ENCODE measurements around the gene RNF17. TPM values are rescaled to one million over a fixed set of nuclear protein-coding genes. Genes with fewer than 3 reads are reported as not detected.
A peak's percentile ranks its signal among the peaks of the same experiment; 100 is the strongest.

RNF17 gene
- total RNA-seq, 1 experiment from 2014 or later, result not detected

GRCh38 chr13:24860770-24861169 is 96.8 kb downstream of the RNF17 start:
- no peak overlapping the region for H3K4me3 ChIP-seq (ENCODE audit: insufficient read depth, low read depth, low read length)
- DNase-seq, result no peak
- no peaks in the 10 kb centered on the region for H3K36me3 ChIP-seq (replicated peaks; ENCODE audit: control insufficient read depth, insufficient read depth, low read length)
- H3K27me3 ChIP-seq (ENCODE audit: control insufficient read depth, insufficient read depth, low read length), result no peaks in the 10 kb centered on the region

DNA sequence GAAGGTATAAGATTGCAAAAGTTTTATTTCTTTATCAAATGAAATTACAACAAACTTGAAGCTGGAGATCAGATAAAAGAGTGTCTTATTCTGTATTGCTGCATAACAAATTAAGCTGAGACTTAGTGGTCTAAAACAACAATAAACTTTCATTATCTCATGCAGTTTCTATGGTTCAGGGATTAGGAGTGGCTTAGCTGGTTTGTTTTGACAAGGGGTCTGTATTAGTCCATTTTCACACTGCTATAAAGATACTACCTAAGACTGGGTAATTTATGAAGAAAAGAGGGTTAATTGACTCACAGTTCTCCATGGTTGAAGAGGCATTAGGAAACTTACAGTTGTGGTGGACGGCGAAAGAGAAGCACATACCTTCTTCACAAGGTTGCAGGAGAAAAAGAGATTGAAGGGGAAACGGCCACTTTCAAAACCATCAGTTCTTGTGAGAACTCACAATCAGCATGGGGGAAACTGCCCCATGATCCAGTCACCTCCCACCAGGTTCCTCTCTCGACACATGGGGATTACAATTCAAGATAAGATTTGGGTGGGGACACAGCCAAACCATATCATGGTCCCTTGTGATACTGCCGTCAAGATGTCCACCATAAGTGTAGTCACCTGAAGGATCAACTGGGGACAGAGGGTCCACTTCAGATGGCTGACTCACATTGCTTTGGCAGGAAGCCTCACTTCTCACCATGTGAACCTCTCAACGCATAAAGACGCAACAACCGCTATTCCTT is 97.8 kb downstream of the RNF17 start:
- no peaks in the 10 kb centered on the region for H3K36me3 ChIP-seq (replicated peaks; ENCODE audit: control insufficient read depth, insufficient read depth, low read length)
- no peaks in the 10 kb centered on the region for H3K27me3 ChIP-seq (ENCODE audit: control insufficient read depth, insufficient read depth, low read length)
- no peak overlapping the region for H3K4me3 ChIP-seq (ENCODE audit: insufficient read depth, low read depth, low read length)
- DNase-seq, result no peak

GRCh38 chr13:24863748-24864540 is 100.0 kb downstream of the RNF17 start:
- Histone ChIP-seq H3K4me3 (ENCODE audit: insufficient read depth, low read depth, low read length) (no peak overlapping the region), H3K27me3 (ENCODE audit: control insufficient read depth, insufficient read depth, low read length) (no peaks in the 10 kb centered on the region), H3K36me3 (replicated peaks; ENCODE audit: control insufficient read depth, insufficient read depth, low read length) (no peaks in the 10 kb centered on the region)
- DNase-seq, result no peak

DNA sequence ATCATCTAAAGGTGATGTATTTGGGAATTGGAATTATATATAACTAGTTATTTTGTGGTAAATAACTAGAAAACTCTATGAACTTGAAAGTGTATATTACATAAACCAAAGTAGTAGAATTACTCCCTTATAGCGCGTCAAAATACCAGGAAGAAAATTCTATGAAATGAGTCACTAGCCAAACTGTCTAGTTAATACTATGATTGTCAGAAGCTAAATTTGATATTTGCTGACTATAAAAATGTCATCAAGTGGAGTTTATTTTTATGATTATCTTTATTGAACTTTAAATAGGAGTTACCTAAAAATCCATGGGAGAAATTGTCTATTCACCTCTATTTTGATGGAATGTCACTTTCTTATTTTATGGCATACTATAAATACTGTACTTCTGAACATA is 100.6 kb downstream of the RNF17 start:
- H3K27me3 ChIP-seq (ENCODE audit: control insufficient read depth, insufficient read depth, low read length), result no peaks in the 10 kb centered on the region
- H3K4me3 ChIP-seq (ENCODE audit: insufficient read depth, low read depth, low read length), result no peak overlapping the region
- no peaks in the 10 kb centered on the region for H3K36me3 ChIP-seq (replicated peaks; ENCODE audit: control insufficient read depth, insufficient read depth, low read length)
- no peak for DNase-seq

DNA sequence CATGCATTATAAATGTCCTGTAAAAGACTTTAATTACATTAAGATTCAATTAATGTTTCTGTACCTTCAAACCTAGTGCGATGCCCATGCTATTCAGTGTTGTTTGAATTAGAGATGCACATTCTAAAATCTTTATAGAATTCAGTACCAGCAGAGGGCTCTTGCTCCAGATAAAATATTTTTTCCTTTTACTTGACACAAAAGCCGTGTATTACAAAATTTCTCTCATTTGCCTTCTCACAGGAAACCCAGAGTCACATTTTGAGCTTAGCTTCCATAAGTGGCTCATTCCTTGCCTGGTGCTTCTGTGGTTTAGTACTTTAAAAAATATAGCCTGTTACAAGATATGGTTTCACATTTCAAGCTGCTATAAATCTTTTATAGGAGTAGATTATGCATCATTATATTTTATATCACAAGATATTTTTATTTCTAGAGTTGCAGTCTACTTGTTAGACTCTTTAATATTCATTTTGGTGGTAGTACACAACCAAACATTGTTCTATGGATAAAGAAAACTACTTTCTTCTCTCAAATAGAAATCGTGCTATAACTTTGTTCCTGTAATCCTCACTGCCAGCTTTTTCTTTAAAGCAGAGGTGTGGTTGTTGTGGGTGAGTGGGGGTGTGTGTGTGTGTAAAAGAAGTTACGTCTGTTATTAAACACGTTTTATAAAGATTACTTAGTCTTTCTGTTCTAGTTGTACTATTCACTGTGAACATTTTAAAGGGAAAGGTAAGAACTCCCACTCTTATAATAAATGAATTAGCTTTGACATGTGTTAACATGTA is 101.4 kb downstream of the RNF17 start:
- H3K27me3 ChIP-seq (ENCODE audit: control insufficient read depth, insufficient read depth, low read length), result no peaks in the 10 kb centered on the region
- no peaks in the 10 kb centered on the region for H3K36me3 ChIP-seq (replicated peaks; ENCODE audit: control insufficient read depth, insufficient read depth, low read length)
- no peak overlapping the region for H3K4me3 ChIP-seq (ENCODE audit: insufficient read depth, low read depth, low read length)
- no peak for DNase-seq

DNA sequence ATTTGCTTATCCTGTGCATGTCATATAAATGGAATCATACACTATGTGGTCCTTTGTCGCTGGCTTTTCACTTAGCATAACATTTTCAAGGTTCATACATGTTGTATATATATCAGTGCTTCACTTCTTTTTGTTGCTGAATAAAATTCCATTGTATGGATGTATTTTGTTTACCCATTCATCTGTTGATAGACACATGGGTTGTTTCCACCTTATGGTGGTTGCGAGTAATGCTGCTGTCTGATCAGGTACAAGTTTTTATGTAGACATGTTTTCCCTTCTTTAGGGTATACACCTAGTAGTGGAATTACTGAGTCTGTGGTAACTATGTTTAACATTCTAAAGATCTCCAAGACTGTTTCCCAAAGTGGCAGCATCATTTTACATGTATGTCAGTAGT is 102.5 kb downstream of the RNF17 start:
- Histone ChIP-seq H3K4me3 (ENCODE audit: insufficient read depth, low read depth, low read length) (no peak overlapping the region), H3K27me3 (ENCODE audit: control insufficient read depth, insufficient read depth, low read length) (no peaks in the 10 kb centered on the region), H3K36me3 (replicated peaks; ENCODE audit: control insufficient read depth, insufficient read depth, low read length) (no peaks in the 10 kb centered on the region)
- no peak for DNase-seq

GRCh38 chr13:24868874-24869273 is 104.9 kb downstream of the RNF17 start:
- H3K4me3 ChIP-seq (ENCODE audit: insufficient read depth, low read depth, low read length), result no peak overlapping the region
- H3K36me3 ChIP-seq (replicated peaks; ENCODE audit: control insufficient read depth, insufficient read depth, low read length), result no peaks in the 10 kb centered on the region
- H3K27me3 ChIP-seq (ENCODE audit: control insufficient read depth, insufficient read depth, low read length), result no peaks in the 10 kb centered on the region
- DNase-seq, result no peak

DNA sequence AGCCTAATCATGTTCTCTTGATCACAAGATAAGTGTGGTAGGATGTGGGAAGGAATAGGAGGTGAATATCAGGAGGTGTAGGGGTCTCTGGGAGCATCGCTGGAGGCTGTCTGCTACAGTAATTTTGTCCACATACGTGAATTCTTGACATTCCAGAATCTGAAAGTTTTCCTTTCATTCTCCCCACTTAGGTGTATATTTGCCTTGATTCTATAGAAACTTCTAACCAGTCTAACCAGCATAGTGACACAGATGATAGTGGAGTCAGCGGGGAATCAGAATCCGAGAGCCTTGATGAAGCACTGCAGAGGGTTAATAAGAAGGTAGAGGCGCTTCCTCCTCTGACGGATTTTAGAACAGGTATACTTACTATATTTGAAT is 106.4 kb downstream of the RNF17 start:
- no peak for DNase-seq

GRCh38 chr13:24875566-24875965 is 111.6 kb downstream of the RNF17 start:
- no peak for DNase-seq
- no peak overlapping the region for H3K4me3 ChIP-seq (ENCODE audit: insufficient read depth, low read depth, low read length)
- no peaks in the 10 kb centered on the region for H3K36me3 ChIP-seq (replicated peaks; ENCODE audit: control insufficient read depth, insufficient read depth, low read length)
- no peaks in the 10 kb centered on the region for H3K27me3 ChIP-seq (ENCODE audit: control insufficient read depth, insufficient read depth, low read length)

More for the DNA sequence above, 106.4 kb downstream of the RNF17 start:
- H3K27me3 ChIP-seq (ENCODE audit: control insufficient read depth, insufficient read depth, low read length), result no peaks in the 10 kb centered on the region
- no peaks in the 10 kb centered on the region for H3K36me3 ChIP-seq (replicated peaks; ENCODE audit: control insufficient read depth, insufficient read depth, low read length)
- no peak overlapping the region for H3K4me3 ChIP-seq (ENCODE audit: insufficient read depth, low read depth, low read length)

DNA sequence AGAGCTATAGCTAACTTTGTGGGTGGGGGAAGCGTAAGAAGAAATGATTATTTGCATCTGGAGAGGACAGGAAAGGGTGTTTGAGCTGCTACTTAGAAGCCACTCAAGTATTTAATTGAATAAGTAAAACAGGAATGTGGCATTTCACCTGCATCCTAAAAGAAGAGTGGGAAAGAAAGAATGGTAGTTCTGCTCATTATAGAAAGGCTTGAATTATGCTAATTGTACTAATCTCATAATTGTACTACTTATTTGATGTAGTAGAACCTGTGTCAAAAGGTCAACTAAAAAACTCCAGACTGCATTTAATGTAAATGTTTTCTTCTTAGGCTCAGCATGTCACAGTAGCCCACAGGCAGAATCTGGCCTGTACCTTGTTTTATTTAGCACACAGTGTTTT is 113.6 kb downstream of the RNF17 start:
- Histone ChIP-seq H3K36me3 (replicated peaks; ENCODE audit: control insufficient read depth, insufficient read depth, low read length) (no peaks in the 10 kb centered on the region), H3K4me3 (ENCODE audit: insufficient read depth, low read depth, low read length) (no peak overlapping the region), H3K27me3 (ENCODE audit: control insufficient read depth, insufficient read depth, low read length) (no peaks in the 10 kb centered on the region)
- no peak for DNase-seq

DNA sequence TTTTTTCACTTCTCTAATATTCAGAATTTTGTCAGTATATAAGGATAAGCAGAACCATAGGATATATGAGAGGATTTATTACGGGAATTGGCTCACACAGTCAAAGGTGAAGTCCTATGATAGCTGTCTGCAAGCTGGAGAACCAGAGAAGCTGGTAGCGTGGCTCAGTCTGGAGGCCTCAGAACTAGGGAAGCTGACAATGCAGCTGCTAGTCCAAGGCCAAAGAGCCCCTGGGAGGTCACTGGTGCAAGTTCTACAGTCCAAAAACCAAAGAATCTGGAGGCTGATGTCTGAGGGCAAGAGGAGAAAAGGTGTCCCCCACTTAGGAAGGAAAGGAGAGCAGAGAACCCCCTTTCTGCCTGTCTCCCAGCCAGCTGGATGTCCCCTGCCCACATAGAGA is 114.4 kb downstream of the RNF17 start:
- Histone ChIP-seq H3K36me3 (replicated peaks; ENCODE audit: control insufficient read depth, insufficient read depth, low read length) (no peaks in the 10 kb centered on the region), H3K27me3 (ENCODE audit: control insufficient read depth, insufficient read depth, low read length) (no peaks in the 10 kb centered on the region), H3K4me3 (ENCODE audit: insufficient read depth, low read depth, low read length) (no peak overlapping the region)
- DNase-seq, result no peak

- no peak for DNase-seq
- Histone ChIP-seq H3K36me3 (replicated peaks; ENCODE audit: control insufficient read depth, insufficient read depth, low read length) (no peaks in the 10 kb centered on the region; the same call in 1 of the 2 replicates), H3K27me3 (ENCODE audit: control insufficient read depth, insufficient read depth, low read length) (no peaks in the 10 kb centered on the region)
These were observed 118.7 kb downstream of the RNF17 start for GRCh38 chr13:24882665-24883064.

GRCh38 chr13:24887759-24888158 is 123.8 kb downstream of the RNF17 start:
- H3K4me3 ChIP-seq (ENCODE audit: insufficient read depth, low read depth, low read length), result no peak overlapping the region
- H3K27me3 ChIP-seq (ENCODE audit: control insufficient read depth, insufficient read depth, low read length), result no peaks in the 10 kb centered on the region
- DNase-seq, result no peak
- H3K36me3 ChIP-seq (replicated peaks; ENCODE audit: control insufficient read depth, insufficient read depth, low read length), result peaks cover 11% of the 10 kb centered on the region

More at GRCh38 chr13:24882665-24883064, 118.7 kb downstream of the RNF17 start:
- H3K4me3 ChIP-seq (ENCODE audit: insufficient read depth, low read depth, low read length), result no peak overlapping the region

DNA sequence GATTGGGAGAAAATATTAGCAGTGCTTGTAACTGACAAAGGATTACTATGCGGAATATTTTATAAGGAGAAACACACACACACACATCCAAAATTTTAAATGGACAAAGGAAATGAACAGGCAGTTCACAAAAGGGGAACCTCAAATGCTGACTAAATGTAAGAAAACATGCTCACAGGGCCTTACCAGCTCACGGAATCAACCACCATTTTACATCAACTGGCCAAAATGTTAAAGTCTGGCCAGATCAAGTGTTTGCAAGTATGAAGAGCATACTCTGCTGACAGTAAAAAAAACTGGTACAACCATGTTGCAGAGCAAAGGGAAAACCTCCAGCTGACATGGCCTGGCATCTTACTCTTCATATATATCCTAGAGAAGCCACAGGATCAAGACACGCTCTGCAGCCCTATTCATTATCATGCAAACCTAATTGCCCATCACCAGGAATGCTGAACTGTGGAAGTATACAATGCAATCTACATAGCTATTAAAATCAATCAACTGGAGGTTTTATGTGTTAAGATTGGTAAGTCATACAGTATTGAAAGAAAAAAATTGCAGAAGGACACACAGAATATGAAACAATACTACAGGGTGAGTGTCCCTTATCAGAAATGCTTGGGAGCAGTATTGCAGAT is 124.4 kb downstream of the RNF17 start:
- H3K36me3 ChIP-seq (replicated peaks; ENCODE audit: control insufficient read depth, insufficient read depth, low read length), result peaks cover 11% of the 10 kb centered on the region

More for the DNA sequence above, 124.4 kb downstream of the RNF17 start:
- no peak overlapping the region for H3K4me3 ChIP-seq (ENCODE audit: insufficient read depth, low read depth, low read length)
- peak; percentile 19 for DNase-seq
- H3K27me3 ChIP-seq (ENCODE audit: control insufficient read depth, insufficient read depth, low read length), result no peaks in the 10 kb centered on the region
